ACC112 (cell line): Measurements from ENCODE around the gene ETFA.

Experiments
- H2AFZ ChIP-seq: fragments of 200-600 bp; sonication (generic); one replicate; pipeline ENCODE4 v1.6.0; 2017; ENCODE audit warnings: antibody characterized with exemption, low read length; ENCODE audit not compliant: unreplicated experiment
- H3K27ac ChIP-seq: fragments of 200-600 bp; sonication (generic); 2 replicates; pipeline ENCODE4 v1.5.1; 2014; ENCODE audit warnings: low read depth, mild to moderate bottlenecking, antibody characterized with exemption, low read length, moderate library complexity
- H3K27me3 ChIP-seq: fragments of 200-600 bp; sonication (generic); 2 replicates; pipeline ENCODE4 v1.6.1; 2014; ENCODE audit warnings: mild to moderate bottlenecking, antibody characterized with exemption, low read length, moderate library complexity, mixed read lengths; ENCODE audit not compliant: insufficient read depth
- H3K36me3 ChIP-seq: fragments of 200-600 bp; sonication (generic); 2 replicates; pipeline ENCODE4 v1.6.1; 2016; ENCODE audit warnings: mild to moderate bottlenecking, antibody characterized with exemption, low read length, moderate library complexity, mixed read lengths; ENCODE audit not compliant: insufficient read depth
- H3K4me1 ChIP-seq: fragments of 200-600 bp; sonication (generic); one replicate; pipeline ENCODE4 v1.6.1; 2016; ENCODE audit warnings: low read length, mixed read lengths; ENCODE audit not compliant: insufficient read depth, unreplicated experiment, control insufficient read depth
- H3K4me3 ChIP-seq: fragments of 200-600 bp; sonication (generic); 2 replicates; pipeline ENCODE4 v1.5.1; 2014; ENCODE audit warnings: mild to moderate bottlenecking, low read depth, low read length
- H3K79me2 ChIP-seq: fragments of 200-600 bp; sonication (generic); one replicate; pipeline ENCODE4 v1.6.0; 2016; ENCODE audit warnings: low read length; ENCODE audit not compliant: control insufficient read depth, unreplicated experiment, insufficient read depth

Gene ETFA

GRCh38 chr15:76311100-76311953 is at the start of gene ETFA:
Gene ETFA (minus strand): TSS chr15:76311469. CDS start chr15:76311388, 81 bp downstream.
- Histone ChIP-seq H3K4me3 (peak within 1 kb of the TSS; percentile 97), H2AFZ (peak within 1 kb of the TSS; percentile 57), H3K27ac (peak within 1 kb of the TSS; percentile 57), H3K27me3 (no peaks in the 10 kb centered on the region), H3K79me2 (peaks cover 44% of the 10 kb centered on the region), H3K36me3 (no peaks in the 10 kb centered on the region), H3K4me1 (peaks cover 22% of the 10 kb centered on the region)

- Histone ChIP-seq H3K27ac (no peak overlapping the region), H3K27me3 (no peaks in the 10 kb centered on the region), H3K79me2 (no peaks in the 10 kb centered on the region), H3K4me3 (no peak overlapping the region), H3K36me3 (no peaks in the 10 kb centered on the region), H3K4me1 (no peaks in the 10 kb centered on the region), H2AFZ (no peak overlapping the region)
Measured at GRCh38 chr15:76360416-76360815, 49.1 kb upstream of the ETFA start.

GRCh38 chr15:76359152-76359551 is 47.9 kb upstream of the ETFA start:
- no peaks in the 10 kb centered on the region for H3K4me1 ChIP-seq
- H3K27ac ChIP-seq = no peak overlapping the region
- no peaks in the 10 kb centered on the region for H3K27me3 ChIP-seq
- H3K4me3 ChIP-seq = no peak overlapping the region
- no peaks in the 10 kb centered on the region for H3K79me2 ChIP-seq
- H2AFZ ChIP-seq = no peak overlapping the region
- no peaks in the 10 kb centered on the region for H3K36me3 ChIP-seq

DNA sequence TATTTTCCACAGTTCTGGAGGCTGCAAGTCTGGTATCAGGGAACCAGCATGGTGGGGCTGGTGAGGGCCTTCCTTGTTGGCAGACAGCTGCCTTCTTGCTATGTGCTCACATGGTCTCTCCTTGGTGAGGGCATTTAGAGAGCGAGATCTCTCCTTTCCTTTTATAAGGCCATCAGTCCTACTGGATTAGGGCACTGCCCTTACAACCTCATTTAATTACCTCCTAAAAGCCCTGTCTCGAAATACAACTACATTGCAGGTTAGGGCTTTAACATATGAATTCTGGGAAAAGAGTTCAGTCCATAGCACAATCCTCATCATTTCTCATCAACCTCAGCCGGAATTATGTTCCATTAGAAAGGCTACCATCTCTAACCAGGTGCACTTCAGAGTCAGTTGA is 47.2 kb upstream of the ETFA start:
- Histone ChIP-seq H3K27me3 (no peaks in the 10 kb centered on the region), H3K4me3 (no peak overlapping the region), H3K36me3 (no peaks in the 10 kb centered on the region), H3K79me2 (no peaks in the 10 kb centered on the region), H3K27ac (no peak overlapping the region), H2AFZ (no peak overlapping the region), H3K4me1 (no peaks in the 10 kb centered on the region)

- no peaks in the 10 kb centered on the region for H3K27me3 ChIP-seq
- no peak overlapping the region for H3K27ac ChIP-seq
- H3K4me1 ChIP-seq = peaks cover 2% of the 10 kb centered on the region
- no peaks in the 10 kb centered on the region for H3K36me3 ChIP-seq
- no peak overlapping the region for H3K4me3 ChIP-seq
- no peak overlapping the region for H2AFZ ChIP-seq
- no peaks in the 10 kb centered on the region for H3K79me2 ChIP-seq
Measured at GRCh38 chr15:76354823-76355440, 43.7 kb upstream of the ETFA start.

- Histone ChIP-seq H3K27me3 (no peaks in the 10 kb centered on the region), H2AFZ (no peak overlapping the region), H3K79me2 (no peaks in the 10 kb centered on the region)
Measured at GRCh38 chr15:76353903-76354302, 42.6 kb upstream of the ETFA start.

DNA sequence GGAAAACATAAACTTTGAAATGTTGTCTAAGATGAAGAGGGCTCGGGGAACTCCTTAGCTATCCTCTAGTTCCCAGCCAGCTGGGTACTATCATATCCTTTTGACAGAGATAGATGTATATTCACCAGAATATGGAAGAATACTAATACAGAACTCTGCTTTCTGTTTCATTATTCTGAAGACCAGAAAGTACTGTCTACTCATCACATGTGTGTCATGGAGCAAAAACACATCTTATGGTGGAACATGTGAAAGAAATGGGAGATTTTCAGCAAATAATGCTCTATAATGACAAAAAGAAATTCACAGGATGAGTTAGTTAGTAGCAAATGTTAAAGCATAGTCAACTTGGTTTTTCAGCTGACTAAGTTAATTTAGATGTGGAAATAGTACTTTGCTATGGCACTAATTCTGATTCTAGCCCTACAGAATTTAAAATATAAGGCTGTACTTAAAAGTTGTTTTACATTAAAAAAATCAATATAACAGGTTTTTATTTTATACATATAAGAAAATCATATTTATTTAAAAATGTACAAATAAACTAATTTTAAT is 41.8 kb upstream of the ETFA start:
- Histone ChIP-seq H3K36me3 (no peaks in the 10 kb centered on the region), H3K27ac (no peak overlapping the region), H2AFZ (no peak overlapping the region), H3K79me2 (no peaks in the 10 kb centered on the region), H3K4me3 (no peak overlapping the region), H3K4me1 (peaks cover 9% of the 10 kb centered on the region), H3K27me3 (no peaks in the 10 kb centered on the region)

More at GRCh38 chr15:76353903-76354302, 42.6 kb upstream of the ETFA start:
- Histone ChIP-seq H3K27ac (no peak overlapping the region), H3K36me3 (no peaks in the 10 kb centered on the region), H3K4me3 (no peak overlapping the region), H3K4me1 (peaks cover 9% of the 10 kb centered on the region)

GRCh38 chr15:76349301-76350070 is 38.2 kb upstream of the ETFA start:
- Histone ChIP-seq H3K27ac (no peak overlapping the region), H3K4me3 (no peak overlapping the region)

DNA sequence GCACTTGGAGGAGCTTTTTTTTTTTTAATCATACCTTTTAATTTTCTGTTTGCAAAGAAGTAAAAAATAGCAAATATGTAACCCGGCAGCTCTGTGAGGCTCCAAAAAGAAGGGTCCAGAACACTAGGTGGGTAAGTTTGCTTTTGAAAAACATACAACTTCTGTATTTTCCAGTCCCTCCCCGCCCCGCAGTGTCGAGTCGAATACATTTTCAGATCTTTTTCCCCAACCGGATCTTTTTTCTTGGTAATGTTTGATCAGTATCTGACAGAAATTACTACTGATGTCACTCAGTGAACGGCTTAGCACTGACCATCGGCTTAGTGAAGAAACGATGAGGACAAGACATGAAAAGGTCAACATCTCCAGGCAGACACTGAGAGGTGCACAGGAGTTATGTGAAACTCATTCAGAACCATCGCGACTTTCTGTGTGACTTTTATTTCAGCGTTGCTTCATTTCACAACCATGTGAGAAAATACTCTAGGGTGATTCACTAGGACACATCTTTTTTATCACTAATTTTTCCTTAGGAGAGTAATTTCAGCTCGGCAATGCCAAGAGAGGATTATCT is 36.3 kb upstream of the ETFA start:
- H3K4me3 ChIP-seq = no peak overlapping the region
- H3K4me1 ChIP-seq = peaks cover 9% of the 10 kb centered on the region
- no peaks in the 10 kb centered on the region for H3K79me2 ChIP-seq
- H2AFZ ChIP-seq = no peak overlapping the region
- H3K36me3 ChIP-seq = no peaks in the 10 kb centered on the region
- H3K27ac ChIP-seq = no peak overlapping the region
- peaks cover 49% of the 10 kb centered on the region for H3K27me3 ChIP-seq

More at GRCh38 chr15:76349301-76350070, 38.2 kb upstream of the ETFA start:
- no peaks in the 10 kb centered on the region for H3K36me3 ChIP-seq
- no peak overlapping the region for H2AFZ ChIP-seq
- no peaks in the 10 kb centered on the region for H3K79me2 ChIP-seq
- peaks cover 9% of the 10 kb centered on the region for H3K4me1 ChIP-seq
- H3K27me3 ChIP-seq = peaks cover 29% of the 10 kb centered on the region
